GM12878 (cell line): ENCODE results near the gene ZBTB32. TPM values are rescaled to one million over a fixed set of nuclear protein-coding genes. Genes with fewer than 3 reads are reported as not detected.

ENCODE experiments used
- CREM ChIP-seq: IDR thresholded peaks from 2 replicates; pipeline ENCODE4 v1.6.1; 2014; ENCODE audit warnings: antibody characterized with exemption, low read depth
- ETV6 ChIP-seq, 2 experiments: fragments of 450-650 bp in 1 of 2; IDR thresholded peaks in 1 of 2; conservative IDR thresholded peaks in 1 of 2; 2 replicates each; pipeline ENCODE4 v1.6.1; 2014; ENCODE audit warnings: antibody characterized with exemption in 1 of 2, borderline replicate concordance in 1 of 2, low read depth in 1 of 2, mild to moderate bottlenecking in 1 of 2, moderate library complexity in 1 of 2
- FOXM1 ChIP-seq: IDR thresholded peaks from 2 replicates; pipeline ENCODE4 v1.6.1; 2012; ENCODE audit warnings: low read depth, mild to moderate bottlenecking, inconsistent platforms, low read length, moderate library complexity
- GABPA ChIP-seq: IDR thresholded peaks from 2 replicates; pipeline ENCODE4 v1.6.1; 2014; ENCODE audit warnings: antibody characterized with exemption, low read depth, mild to moderate bottlenecking, inconsistent platforms
- JUND ChIP-seq: IDR thresholded peaks from 2 replicates; pipeline ENCODE4 v1.6.1; 2012; ENCODE audit warnings: low read depth, mild to moderate bottlenecking, low read length, improper control_type of control experiment, moderate library complexity
- KAT2A ChIP-seq: conservative IDR thresholded peaks from 2 replicates; pipeline ENCODE4 v1.6.1; 2011; ENCODE audit warnings: low read depth, low read length; ENCODE audit not compliant: control insufficient read depth
- MEF2B ChIP-seq: fragments of 450-650 bp; IDR thresholded peaks from 2 replicates; pipeline ENCODE4 v1.6.1; 2018; ENCODE audit warnings: mild to moderate bottlenecking, moderate library complexity; ENCODE audit not compliant: partially characterized antibody, poor library complexity, severe bottlenecking
- MTA2 ChIP-seq: fragments of 450-650 bp; IDR thresholded peaks from 2 replicates; pipeline ENCODE4 v1.6.1; 2016; ENCODE audit warnings: low read depth, mild to moderate bottlenecking, moderate library complexity
- MXI1 ChIP-seq: fragments of 150-350 bp; IDR thresholded peaks from 2 replicates; pipeline ENCODE4 v1.6.1; 2011; ENCODE audit warnings: low read depth, mild to moderate bottlenecking, inconsistent platforms, low read length, improper control_type of control experiment
- RAD51 ChIP-seq: fragments of 450-650 bp; IDR thresholded peaks from 2 replicates; pipeline ENCODE4 v1.6.1; 2016; ENCODE audit warnings: moderate library complexity, mild to moderate bottlenecking, inconsistent platforms
- RFX5 ChIP-seq: IDR thresholded peaks from 2 replicates; pipeline ENCODE4 v1.6.1; 2011; ENCODE audit warnings: low read depth, low read length, improper control_type of control experiment
- SIX5 ChIP-seq: IDR thresholded peaks from 2 replicates; pipeline ENCODE4 v1.6.1; 2011; ENCODE audit warnings: mild to moderate bottlenecking, low read depth, low read length, moderate library complexity; ENCODE audit not compliant: severe bottlenecking
- ZNF217 ChIP-seq: fragments of 450-650 bp; IDR thresholded peaks from 2 replicates; pipeline ENCODE4 v1.6.1; 2017; ENCODE audit warnings: antibody characterized with exemption, mild to moderate bottlenecking
- ZNF384 ChIP-seq: IDR thresholded peaks from 2 replicates; pipeline ENCODE4 v1.6.1; 2012; ENCODE audit warnings: low read depth, mild to moderate bottlenecking, low read length, improper control_type of control experiment, borderline replicate concordance
- ZSCAN29 ChIP-seq: fragments of 450-650 bp; IDR thresholded peaks from 2 replicates; pipeline ENCODE4 v1.6.1; 2017; ENCODE audit warnings: mild to moderate bottlenecking, moderate library complexity
- polyA plus RNA-seq, 11 experiments: library from polyadenylated mRNA; depleted of rRNA in 4 of 11; unstranded in 6 of 11; stranded (reverse) in 5 of 11; fragments of >200 nt; fragmentation: Nextera tagmentation in 4 of 11; fragmentation: Illumina TruSeq in 1 of 11; extraction: Ambion mirVana in 4 of 11; extraction: Trizol in 1 of 11; gene quantifications; 1 replicate in 1 of 11; 2 replicates in 10 of 11; pipeline versions ENCODE4 v1.2.1 to v1.2.3, GENCODE V29; 2011 to 2016; ENCODE audit warnings: inconsistent platforms in 2 of 11, missing spikeins in 2 of 11, low read depth in 1 of 11
- total RNA-seq, 4 experiments: library from RNA; depleted of rRNA in 3 of 4; stranded (reverse); fragments of >200 nt in 3 of 4; fragmentation: Illumina TruSeq in 1 of 4; extraction: Trizol in 1 of 4; gene quantifications; 2 replicates each; pipeline versions ENCODE4 v1.2.1 to v1.2.3, GENCODE V29; 2013 to 2021
- TF ChIP-seq, protein P1 (sequence below): fragments of 450-650 bp; IDR thresholded peaks from 2 replicates; pipeline ENCODE4 v1.6.1; 2017; ENCODE audit warnings: mild to moderate bottlenecking, low read depth, inconsistent platforms; ENCODE audit not compliant: poor library complexity, severe bottlenecking
- TF ChIP-seq, protein P2 (sequence below): IDR thresholded peaks from 2 replicates; pipeline ENCODE4 v1.6.1; 2012; ENCODE audit warnings: low read depth, low read length, improper control_type of control experiment
- TF ChIP-seq, protein P3 (sequence below): fragments of 450-650 bp; IDR thresholded peaks from 2 replicates; pipeline ENCODE4 v1.6.1; 2017; ENCODE audit warnings: borderline replicate concordance
- TF ChIP-seq, protein P4 (sequence below): IDR thresholded peaks from 2 replicates; pipeline ENCODE4 v1.6.1; 2011; ENCODE audit warnings: mild to moderate bottlenecking, low read depth, low read length, moderate library complexity; ENCODE audit not compliant: insufficient replicate concordance
- TF ChIP-seq, protein P5 (sequence below), 3 experiments: IDR thresholded peaks in 2 of 3; conservative IDR thresholded peaks in 1 of 3; 2 replicates each; pipeline ENCODE4 v1.5.1; 2011; ENCODE audit warnings: low read depth in 3 of 3, low read length in 3 of 3, mild to moderate bottlenecking in 3 of 3, control low read depth in 2 of 3, moderate library complexity in 2 of 3, inconsistent platforms in 1 of 3, mixed read lengths in 1 of 3; ENCODE audit not compliant: control insufficient read depth in 2 of 3, insufficient read depth in 1 of 3; ENCODE audit errors: extremely low read depth in 1 of 3
- TF ChIP-seq, protein P6 (sequence below): fragments of 450-650 bp; IDR thresholded peaks from 2 replicates; pipeline ENCODE4 v1.6.1; 2016; ENCODE audit warnings: mild to moderate bottlenecking

The ZBTB32 gene
- total and polyA plus RNA-seq, 10 of the 15 experiments (the other 5 are each of a cell fraction or from before 2014, with no cell fraction given): 1.0 to 46.7 (median 16.0) TPM

DNA sequence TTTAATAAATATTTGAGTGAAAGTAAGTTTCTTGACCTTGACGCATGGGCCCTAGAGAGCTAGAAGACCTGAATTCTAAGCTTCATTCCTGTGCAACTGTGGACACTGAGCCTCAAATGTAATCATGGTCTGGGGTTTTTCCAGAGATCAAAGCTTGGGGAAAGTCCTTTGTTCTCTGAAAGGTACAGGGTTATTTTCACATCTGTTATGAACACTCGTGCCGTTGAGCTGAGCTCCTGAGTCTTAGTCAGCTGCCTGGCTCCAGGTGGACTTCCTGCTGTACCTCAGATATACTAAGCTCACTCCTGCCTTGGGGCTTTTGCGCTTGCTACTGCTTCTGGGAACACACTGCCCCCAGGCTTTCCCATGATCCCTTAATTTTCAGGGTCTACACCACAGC is 7.5 kb upstream of the ZBTB32 start (continued):
- TF ChIP-seq ETV6 (conservative IDR thresholded peaks at IDR 0.05 in 1 of 2, IDR thresholded peaks at IDR 0.05 in 1 of 2; ENCODE audit: borderline replicate concordance in 1 of 2, low read depth in 1 of 2) (no peak), ZNF384 (no peak), SIX5 (no peak), MEF2B (peak; percentile 23), KAT2A (no peak), GABPA (no peak), RAD51 (0 out of 2 replicates have a peak, but pooled peaks have one; percentile 41), JUND (no peak), CREM (peak; percentile 56; the same call in 1 of the 2 replicates), RFX5 (no peak), MTA2 (no peak; the same call in 1 of the 2 replicates), ZSCAN29 (no peak), FOXM1 (peak; percentile 50; the same call in 1 of the 2 replicates), MXI1 (no peak), ZNF217 (0 out of 2 replicates have a peak, but pooled peaks have one; percentile 19)
- TF ChIP-seq, protein P1, sequence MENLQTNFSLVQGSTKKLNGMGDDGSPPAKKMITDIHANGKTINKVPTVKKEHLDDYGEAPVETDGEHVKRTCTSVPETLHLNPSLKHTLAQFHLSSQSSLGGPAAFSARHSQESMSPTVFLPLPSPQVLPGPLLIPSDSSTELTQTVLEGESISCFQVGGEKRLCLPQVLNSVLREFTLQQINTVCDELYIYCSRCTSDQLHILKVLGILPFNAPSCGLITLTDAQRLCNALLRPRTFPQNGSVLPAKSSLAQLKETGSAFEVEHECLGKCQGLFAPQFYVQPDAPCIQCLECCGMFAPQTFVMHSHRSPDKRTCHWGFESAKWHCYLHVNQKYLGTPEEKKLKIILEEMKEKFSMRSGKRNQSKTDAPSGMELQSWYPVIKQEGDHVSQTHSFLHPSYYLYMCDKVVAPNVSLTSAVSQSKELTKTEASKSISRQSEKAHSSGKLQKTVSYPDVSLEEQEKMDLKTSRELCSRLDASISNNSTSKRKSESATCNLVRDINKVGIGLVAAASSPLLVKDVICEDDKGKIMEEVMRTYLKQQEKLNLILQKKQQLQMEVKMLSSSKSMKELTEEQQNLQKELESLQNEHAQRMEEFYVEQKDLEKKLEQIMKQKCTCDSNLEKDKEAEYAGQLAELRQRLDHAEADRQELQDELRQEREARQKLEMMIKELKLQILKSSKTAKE: no peak
- TF ChIP-seq, protein P2, sequence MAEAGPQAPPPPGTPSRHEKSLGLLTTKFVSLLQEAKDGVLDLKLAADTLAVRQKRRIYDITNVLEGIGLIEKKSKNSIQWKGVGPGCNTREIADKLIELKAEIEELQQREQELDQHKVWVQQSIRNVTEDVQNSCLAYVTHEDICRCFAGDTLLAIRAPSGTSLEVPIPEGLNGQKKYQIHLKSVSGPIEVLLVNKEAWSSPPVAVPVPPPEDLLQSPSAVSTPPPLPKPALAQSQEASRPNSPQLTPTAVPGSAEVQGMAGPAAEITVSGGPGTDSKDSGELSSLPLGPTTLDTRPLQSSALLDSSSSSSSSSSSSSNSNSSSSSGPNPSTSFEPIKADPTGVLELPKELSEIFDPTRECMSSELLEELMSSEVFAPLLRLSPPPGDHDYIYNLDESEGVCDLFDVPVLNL: no peak
- TF ChIP-seq, protein P3, sequence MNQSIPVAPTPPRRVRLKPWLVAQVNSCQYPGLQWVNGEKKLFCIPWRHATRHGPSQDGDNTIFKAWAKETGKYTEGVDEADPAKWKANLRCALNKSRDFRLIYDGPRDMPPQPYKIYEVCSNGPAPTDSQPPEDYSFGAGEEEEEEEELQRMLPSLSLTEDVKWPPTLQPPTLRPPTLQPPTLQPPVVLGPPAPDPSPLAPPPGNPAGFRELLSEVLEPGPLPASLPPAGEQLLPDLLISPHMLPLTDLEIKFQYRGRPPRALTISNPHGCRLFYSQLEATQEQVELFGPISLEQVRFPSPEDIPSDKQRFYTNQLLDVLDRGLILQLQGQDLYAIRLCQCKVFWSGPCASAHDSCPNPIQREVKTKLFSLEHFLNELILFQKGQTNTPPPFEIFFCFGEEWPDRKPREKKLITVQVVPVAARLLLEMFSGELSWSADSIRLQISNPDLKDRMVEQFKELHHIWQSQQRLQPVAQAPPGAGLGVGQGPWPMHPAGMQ: no peak
- TF ChIP-seq, protein P4, sequence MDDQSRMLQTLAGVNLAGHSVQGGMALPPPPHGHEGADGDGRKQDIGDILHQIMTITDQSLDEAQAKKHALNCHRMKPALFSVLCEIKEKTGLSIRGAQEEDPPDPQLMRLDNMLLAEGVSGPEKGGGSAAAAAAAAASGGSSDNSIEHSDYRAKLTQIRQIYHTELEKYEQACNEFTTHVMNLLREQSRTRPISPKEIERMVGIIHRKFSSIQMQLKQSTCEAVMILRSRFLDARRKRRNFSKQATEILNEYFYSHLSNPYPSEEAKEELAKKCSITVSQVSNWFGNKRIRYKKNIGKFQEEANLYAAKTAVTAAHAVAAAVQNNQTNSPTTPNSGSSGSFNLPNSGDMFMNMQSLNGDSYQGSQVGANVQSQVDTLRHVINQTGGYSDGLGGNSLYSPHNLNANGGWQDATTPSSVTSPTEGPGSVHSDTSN: no peak
- TF ChIP-seq, protein P5, sequence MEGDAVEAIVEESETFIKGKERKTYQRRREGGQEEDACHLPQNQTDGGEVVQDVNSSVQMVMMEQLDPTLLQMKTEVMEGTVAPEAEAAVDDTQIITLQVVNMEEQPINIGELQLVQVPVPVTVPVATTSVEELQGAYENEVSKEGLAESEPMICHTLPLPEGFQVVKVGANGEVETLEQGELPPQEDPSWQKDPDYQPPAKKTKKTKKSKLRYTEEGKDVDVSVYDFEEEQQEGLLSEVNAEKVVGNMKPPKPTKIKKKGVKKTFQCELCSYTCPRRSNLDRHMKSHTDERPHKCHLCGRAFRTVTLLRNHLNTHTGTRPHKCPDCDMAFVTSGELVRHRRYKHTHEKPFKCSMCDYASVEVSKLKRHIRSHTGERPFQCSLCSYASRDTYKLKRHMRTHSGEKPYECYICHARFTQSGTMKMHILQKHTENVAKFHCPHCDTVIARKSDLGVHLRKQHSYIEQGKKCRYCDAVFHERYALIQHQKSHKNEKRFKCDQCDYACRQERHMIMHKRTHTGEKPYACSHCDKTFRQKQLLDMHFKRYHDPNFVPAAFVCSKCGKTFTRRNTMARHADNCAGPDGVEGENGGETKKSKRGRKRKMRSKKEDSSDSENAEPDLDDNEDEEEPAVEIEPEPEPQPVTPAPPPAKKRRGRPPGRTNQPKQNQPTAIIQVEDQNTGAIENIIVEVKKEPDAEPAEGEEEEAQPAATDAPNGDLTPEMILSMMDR (IDR thresholded peaks at IDR 0.05 in 2 of 3, conservative IDR thresholded peaks at IDR 0.05 in 1 of 3; ENCODE audit: control insufficient read depth in 2 of 3, extremely low read depth in 1 of 3, insufficient read depth in 1 of 3, low read depth in 3 of 3, low read length in 3 of 3): no peak
- TF ChIP-seq, protein P6, sequence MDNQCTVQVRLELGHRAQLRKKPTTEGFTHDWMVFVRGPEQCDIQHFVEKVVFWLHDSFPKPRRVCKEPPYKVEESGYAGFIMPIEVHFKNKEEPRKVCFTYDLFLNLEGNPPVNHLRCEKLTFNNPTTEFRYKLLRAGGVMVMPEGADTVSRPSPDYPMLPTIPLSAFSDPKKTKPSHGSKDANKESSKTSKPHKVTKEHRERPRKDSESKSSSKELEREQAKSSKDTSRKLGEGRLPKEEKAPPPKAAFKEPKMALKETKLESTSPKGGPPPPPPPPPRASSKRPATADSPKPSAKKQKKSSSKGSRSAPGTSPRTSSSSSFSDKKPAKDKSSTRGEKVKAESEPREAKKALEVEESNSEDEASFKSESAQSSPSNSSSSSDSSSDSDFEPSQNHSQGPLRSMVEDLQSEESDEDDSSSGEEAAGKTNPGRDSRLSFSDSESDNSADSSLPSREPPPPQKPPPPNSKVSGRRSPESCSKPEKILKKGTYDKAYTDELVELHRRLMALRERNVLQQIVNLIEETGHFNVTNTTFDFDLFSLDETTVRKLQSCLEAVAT: no peak
